ENCODE data around the gene PTCD3.

PTCD3 gene

DNA sequence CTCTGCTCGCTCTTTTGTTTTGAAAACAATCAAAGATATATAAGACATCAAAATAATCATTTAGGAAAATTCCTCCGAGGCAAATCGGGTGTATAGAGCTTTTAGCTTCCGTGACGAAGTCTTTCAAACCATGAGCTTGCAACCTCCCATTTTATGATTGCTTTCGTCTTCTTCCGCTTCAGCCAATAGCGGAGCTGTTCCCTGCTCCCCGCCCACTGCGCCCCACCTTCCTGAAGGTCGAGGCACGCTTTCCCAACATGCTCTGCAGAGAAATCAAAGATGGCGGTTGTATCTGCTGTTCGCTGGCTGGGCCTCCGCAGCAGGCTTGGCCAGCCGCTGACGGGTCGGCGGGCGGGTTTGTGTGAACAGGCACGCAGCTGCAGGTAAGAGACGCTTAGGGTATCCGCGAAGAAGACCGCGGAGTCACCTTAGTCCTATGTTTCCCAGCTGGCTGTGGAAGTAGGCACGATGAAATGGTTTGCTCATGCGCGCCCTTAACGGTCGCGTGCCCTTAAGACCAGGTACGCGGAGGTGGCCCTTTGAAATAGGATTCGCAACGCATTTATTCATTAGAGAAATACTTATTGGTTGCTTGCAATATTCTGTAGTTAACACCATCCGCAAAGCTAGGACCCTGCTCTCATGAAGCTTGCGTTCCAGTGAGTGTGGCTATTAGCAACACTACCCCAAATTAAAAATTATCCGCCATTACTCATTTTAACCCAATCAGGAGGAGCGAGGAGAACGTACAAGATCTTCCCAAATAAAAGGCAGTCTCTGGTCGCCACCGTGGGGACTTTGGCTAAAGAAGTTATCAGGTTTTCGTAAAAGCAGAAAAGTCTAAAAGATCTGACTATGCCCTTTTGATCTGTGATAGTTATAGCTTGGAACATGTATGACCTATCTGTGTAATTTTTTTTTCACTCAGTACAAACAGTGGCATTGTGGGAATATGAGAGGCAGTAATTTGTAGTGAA, at the start of gene PTCD3:
PTCD3 (plus strand) TSS at position 267 of the 977 bp plus-strand sequence; CDS start at position 280, 13 bp downstream.
- peak; percentile 92 for DNase-seq (ENCODE audit: low spot score)

DNA sequence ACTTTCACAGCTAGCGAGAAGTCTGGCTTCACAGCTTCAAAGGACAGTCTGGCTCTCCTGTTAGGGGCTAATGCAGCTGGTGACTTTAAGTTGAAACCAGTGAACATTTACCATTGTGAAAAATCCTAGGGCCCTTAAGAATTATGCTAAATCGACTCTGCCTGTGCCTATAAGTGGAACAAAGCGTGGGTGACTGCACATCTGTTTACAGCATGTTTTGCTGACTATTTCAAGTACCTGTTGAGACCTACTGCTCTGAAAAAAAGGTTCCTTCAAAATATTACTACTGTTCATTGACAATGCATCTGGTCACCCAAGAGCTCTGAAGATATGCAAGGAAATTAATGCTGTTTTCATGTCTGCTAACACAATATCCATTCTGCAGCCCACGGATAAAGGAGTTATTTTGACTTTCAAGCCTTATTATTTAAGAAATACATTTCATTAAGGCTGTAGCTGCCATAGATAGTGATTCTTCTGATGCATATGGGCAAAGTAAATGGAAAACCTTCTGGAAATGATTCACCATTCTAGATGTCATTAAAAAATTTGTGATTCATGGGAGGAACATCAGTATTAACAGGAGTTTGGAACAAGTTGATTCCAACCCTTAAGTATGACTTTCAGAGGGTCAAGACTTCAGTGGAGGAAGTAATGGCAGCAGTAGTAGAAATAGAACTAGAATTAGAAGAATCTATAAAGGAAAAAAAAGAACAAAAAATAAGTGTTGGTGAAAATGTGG, 49.3 kb upstream of the PTCD3 start:
- DNase-seq (ENCODE audit: low spot score): no peak

DNA sequence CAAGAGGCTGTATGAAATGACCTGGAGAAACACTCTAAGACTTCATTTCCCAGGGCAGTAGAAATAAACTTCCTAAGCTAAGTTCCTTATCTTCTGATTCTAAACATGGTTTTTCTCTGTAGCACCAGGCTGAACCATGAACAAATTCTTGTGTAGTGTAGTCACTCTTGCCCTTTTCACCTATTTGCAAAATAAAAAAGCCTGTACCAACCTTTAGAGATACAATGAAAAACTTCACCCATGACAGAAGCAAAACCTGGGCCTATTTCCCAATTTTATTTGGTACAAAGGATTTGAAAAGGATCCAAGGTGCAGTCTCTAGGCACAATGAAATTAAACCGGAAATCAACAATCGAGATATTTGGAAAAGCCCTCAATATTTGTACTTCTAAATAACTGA, 44.0 kb upstream of the PTCD3 start:
- DNase-seq (ENCODE audit: low spot score): no peak

DNA sequence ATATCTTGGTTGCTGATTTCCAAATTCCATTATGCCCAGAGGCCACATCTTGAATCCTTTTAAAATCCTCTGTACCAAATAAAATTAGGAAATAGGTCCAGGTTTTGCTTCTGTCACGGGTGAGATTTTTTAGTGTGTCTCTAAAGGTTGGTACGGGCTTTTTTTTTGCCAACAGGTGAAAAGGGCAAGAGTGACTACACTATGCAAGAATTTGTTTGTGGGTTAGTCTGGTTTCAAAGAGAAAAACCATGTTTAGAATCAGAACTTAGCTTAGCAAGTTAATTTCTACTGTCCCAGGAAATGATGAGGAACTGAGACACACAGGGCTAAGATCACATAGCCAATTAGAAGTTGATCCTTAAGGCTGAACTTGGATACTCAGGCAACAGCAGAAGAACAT, 42.0 kb upstream of the PTCD3 start:
- no peak for DNase-seq (ENCODE audit: low spot score)

DNA sequence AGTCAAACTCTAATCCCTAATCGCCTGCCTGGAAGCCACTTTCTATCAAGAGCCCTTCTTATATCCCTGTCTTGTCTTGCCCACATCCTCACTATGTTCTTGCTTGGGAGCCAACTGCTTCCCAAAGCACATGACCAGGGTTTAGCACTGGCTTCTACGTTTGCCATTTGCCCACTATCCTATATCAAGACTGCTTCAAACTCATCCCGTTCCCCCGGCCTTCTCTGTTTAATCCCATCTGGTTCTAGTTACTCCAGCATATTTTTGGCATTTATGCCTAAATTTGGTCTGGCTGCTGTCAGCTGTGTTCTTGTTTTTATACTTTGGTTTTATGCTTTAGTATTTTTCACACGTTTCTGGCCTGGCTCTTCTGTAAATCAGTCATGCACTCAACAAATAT, 40.5 kb upstream of the PTCD3 start:
- DNase-seq (ENCODE audit: low spot score): no peak

DNA sequence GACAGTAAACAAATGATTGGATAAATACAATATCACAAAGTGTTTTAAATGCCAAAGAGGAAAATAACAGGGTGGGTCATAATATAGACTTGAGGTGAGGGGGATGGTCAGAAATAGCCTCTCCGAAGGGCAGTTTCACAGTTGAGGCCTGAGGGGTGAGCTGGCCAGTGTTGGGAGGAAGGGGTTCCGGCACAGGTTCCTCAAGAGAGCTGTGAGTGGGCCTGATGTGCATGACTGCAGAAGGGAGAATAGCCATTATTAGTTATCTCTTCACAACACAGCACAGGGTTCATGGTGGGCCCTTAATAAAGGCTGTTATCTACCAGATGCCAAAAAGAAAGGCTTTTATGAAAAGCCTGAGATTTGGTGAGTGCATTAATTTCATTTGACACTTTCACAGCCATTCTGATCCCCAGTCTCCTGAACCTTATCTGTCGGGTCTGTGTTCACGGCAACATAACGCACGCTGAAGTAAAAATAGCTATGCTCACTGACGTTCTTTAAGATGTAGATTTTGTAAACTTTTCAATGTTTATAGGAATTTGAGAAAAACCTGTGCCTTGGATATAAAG, 39.9 kb upstream of the PTCD3 start:
- no peak for DNase-seq (ENCODE audit: low spot score)

DNA sequence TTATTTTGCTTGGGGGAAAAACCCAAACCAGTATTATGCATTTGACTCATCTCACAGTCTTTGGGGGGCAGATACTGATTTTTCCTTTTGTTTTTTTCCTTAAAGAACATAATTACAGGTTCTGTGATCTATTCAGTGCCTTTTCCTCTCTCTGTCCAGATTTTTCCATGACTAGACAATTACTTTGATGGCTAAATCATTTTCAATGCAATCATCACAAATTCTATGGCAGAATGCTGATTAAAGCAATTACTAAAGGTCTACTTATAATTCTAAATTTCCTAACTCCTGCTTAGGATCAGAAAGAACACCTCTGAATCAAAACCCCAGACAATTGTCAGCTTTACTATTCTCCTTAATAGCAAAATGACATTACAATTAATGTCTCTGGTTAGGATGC, 39.1 kb upstream of the PTCD3 start:
- DNase-seq (ENCODE audit: low spot score): no peak

DNA sequence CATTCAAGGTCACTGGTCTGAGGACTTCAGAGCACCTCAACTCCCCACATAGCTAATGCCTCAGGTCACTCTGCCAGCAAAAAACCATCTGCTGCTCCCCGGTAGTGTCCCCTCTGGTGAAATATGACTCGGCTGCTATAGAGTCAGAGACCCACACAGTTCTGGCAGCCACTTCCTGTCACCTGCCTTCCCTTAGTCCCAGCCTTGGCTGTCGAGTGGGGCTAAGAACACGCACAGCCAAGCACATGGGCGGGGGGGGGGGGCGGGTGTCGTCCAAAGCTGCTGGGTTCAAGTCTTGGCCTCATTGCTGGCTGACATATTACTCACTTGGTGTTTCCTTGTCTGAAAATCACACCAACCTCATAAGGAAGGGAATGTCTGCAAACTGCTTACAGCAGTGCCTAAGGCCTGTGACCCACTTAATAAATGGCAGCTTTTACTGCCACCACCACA, 37.9 kb upstream of the PTCD3 start:
- no peak for DNase-seq (ENCODE audit: low spot score)

DNA sequence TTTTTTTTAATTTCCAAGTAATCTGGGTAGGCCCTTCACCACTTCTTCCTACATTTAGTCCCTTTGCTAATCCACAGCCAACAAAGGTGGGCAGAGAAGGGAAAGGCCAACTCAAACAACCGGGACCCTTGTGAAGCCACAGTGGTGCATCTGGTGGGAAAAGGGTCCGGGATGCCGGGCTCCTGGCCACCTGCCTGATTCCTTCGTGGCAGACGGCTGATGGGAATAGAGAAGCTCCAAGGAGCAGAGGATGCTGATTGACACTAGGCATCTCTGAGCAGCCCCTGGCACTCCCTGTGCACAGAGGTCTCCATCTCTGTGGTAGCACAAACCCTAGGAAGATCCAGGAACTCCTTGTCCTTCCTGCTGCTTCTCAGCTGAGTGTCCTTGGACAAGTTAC, 37.4 kb upstream of the PTCD3 start:
- DNase-seq (ENCODE audit: low spot score): no peak

DNA sequence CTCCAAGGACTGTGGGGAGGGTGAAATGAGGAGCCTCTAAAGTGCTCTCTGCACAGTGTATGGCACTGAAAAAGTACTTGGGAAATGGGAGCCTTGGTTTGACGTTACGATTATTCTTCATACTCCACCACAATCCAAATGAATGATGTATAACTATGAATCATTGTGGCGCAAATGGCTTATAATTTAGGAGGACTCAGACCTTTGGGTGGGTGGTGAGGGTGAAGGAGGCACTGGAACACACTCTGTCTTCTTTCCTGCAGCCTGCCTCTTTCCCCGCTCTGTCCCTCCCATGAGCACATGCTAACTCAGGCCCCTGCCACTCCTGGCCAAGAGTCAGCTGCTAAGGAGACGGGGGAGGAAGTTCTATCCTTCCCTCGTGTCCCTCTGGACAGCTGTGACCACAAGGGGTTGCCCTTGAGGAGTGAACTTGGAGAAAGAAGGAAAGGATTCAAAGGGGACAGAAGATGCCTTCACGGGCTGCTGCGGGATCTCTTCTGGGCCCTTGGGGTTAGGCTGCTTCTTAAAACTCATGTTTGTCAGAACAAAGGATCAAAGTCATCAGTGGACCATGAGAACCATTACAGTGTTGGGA, 36.8 kb upstream of the PTCD3 start:
- DNase-seq (ENCODE audit: low spot score): no peak

DNA sequence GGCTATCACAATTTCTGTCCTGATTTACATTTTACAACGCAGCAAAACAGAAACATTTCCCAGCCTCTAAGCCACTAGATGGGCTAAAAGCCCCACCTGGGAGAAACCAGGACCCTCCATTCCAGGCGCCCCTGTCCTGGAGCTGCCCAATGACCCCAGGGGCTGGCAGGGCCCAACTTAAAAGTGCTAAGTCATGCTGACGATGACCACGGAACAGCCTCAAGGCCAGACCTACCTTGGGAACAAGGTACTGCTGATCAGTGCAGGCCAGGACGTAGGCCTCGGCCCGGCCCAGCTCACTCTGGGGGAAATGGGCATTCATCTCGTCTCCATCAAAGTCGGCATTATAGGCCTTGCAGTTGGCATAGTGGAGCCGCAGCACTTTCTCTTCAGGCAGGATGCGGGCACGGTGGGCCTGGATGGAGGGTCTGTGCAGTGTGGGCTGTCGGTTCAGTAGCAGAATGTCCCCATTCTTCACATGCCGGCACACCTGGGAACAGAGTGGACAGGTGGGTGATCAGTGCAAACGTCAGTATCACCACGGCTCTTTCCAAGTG, 36.2 kb upstream of the PTCD3 start:
- no peak for DNase-seq (ENCODE audit: low spot score)

DNA sequence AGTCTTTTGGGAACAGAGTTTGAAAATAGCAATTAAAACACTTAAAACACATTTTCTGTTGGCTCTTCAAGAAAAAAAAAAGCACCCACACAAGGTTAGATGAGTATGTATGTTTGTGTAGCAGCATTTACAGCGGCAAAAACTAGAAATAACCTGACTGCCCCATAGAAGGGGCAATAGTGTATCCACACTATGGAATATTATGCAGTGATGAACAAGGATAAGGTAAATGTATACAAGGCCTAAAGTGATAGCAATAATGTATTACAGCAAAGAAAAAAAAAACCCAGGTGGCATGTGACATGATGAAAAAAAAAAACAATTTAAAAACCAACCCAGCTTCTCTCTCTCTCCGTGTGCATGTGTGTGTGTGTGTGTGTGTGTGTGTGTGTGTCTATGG, 35.2 kb upstream of the PTCD3 start:
- no peak for DNase-seq (ENCODE audit: low spot score)

DNA sequence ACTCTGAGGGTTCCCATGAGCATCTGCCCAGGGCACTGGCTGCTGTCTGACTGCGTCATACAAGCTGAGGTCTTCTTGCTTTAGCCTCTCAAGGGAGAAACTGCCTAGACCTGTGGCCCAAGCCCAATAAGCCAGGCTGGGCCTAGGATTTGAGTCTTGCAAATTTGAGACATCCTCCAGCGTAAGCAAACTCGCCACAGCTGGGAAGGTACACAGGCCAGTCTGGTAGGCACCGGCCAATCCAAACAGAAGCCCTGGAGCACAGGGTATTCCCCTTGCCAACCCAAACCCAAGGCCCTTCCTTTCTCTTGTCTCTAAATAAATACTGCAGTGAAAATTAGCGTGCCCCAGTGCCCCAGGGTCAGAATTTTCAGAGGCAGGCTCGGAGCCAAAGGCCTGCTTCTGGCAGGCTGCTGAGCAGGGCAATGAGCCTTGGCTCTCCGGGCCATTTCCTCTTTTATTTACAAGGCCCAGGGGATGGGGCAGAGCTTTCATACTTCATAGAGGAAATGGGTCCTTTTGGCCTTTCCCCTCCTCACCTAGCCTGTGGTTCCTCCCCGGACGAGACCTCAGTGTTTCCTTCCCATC, 33.7 kb upstream of the PTCD3 start:
- peak; percentile 80 for DNase-seq (ENCODE audit: low spot score)

DNA sequence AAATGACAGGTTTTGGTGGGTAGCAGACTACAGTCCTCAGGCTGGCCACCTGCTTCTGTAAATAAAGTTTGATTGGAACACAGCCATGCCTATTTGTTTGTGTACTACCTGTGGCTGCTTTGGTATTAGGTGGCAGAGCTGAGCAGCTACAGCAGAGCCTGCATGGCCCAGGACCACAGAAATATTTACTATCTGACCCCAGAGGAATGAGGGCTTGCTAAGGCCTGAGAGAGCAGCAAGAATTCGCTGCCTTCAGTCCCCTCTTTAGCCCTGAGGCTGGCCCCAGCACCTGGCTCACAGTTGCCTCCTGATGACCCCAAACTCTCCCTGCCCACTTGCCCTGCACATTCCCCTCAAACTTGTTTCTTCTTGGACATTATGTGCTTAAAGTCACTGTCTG, 32.8 kb upstream of the PTCD3 start:
- no peak for DNase-seq (ENCODE audit: low spot score)

DNA sequence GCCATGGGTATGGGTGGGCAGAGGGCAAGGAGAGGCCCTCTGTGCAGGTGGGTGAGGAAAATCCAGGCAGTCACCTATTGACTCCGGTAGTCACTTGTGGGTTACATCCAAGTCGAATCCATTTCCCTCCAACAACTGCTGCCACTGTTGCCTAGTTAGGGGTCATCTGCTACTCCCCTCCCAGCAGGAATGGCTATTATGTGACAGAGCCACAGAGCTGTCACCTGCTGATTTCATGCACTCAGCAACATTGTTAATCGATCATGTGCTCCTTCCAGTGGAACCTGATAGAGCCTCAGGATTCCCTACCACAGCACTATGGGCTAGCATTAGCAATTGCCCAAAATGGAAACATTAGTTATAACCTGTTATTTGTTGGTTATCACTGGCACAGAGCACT, 31.8 kb upstream of the PTCD3 start:
- no peak for DNase-seq (ENCODE audit: low spot score)

DNA sequence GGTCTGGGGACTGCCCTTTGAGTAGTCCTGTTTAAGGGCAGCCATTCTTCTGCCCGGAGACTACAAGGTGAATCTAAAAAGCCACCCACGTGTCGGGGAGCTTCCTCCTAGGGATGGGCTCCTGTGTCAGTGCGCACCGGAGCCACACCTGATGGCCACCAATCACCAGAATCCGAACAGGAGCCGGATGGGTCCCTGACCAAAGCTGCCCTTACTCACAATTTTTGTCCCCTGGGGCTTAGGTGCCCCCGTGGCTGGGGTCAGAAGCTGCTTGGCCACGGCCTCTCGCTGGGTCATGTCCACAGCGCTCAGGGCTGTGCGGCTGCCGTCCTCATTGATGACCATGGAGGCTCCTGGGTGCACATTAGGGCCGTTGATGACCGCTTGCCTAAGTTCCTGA, 31.2 kb upstream of the PTCD3 start:
- no peak for DNase-seq (ENCODE audit: low spot score)

DNA sequence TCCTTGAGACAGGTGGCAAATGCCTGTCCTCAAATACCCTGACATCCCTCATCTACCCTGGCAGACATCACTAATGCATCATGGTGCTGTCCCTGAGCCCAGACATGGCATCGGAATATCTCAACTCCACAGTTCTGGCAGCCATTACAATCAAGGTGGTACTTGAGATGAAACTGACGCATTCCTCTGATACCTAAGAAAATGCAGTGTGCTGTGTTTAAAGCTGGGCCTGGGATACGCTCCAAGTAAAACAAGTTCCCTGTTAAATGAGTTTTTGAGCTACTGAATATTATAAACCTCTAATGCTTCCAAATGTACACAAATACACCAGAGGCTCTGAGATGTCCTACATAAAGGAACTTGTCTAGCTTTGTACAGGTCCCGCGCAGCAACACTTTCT, 30.1 kb upstream of the PTCD3 start:
- DNase-seq (ENCODE audit: low spot score): no peak

DNA sequence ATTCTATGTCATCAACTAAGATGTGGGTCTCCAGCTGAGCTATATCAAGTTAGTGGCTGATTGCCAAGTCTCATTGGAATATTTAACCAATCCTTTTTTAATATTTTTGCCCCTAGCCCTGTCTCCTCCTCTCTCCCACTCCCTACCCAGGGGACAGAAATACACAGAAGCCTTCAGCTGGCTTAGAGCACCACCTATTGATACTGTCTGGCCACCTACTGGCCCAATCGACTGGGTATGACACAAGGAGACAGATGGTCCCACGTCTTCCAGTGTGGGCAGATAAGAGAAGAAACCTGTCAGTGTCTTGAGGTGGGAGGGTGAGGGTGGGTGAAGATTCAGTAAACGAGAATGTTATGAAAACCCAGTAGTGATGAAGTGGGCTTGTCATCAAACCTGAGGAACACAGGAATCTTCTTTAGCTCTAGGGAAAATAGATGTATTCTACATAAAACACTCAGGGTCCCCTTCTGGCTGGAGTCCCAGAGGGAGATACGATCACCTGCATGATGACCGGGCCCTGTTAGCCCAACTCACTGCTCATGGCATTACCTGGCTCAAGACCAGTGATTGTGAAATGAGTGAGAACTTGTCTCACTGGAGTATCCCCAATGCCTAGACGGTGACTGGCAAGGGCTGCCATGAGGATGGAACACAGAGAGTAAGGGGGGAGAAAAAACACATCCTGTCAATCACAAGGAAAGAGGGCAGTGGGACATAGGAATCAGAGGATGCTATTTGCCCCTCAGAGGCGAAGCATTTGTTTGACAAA, 27.1 kb upstream of the PTCD3 start:
- no peak for DNase-seq (ENCODE audit: low spot score)

DNA sequence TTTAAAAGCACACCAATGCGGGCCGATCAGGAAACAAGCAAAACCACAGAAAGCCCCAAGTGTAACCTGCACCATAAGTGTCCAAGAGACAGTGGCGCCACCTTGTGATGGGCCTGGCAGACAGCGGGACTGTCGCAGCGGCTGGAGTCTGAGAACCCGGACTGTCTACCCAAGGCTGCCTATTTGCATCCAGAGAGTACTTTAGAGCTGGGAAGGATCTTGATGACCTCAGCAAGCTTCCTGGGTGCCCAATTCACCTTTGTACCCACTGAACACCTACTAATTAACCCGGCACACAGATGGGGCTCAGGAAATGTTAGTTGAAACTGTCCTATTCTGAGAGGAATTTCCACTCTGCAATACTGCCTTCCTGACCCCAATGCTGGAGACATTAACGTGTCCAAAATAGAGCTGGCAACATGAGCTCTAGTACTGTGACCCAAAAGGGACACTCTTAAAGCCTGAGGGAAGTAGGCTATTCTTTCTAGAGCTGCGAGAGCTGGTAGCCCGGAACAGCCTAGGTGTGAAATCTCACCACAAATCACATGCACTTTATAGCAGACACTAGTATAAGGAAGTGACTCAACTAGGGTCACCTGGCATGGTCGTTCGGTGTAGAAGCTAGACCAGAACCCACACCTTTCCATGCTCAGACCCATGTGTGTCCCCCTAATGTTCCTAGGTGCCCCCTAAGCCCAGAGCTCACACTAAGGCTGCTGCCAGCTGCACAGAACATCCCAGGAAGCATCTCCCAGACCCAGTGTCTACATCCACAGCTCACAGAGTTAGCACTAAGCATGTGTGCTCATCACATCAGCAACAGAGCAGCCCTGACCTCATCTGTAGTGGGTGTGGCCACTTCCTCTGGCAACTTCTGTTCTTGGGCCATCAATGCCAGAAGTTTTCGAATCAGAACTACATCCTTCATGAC, 25.8 kb upstream of the PTCD3 start:
- DNase-seq (ENCODE audit: low spot score): peak; percentile 70

DNA sequence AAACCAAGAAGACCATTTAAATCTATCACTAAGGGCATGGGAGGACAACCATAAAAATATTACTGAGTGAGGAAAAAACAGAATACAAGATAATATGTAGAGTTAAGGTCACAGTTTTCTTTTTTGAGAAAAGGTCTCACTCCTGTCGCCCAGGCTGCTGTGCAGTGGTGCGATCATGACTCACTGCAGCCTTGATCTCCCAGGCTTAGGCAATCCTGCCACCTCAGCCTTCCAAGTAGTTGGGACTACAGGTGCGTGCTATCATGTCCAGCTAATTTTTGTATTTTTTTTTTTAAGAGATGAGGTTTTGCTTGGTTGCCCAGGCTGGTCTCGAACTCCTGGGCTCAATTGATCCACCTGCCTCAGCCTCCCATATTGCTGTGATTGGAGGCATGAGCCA, 24.3 kb upstream of the PTCD3 start:
- DNase-seq (ENCODE audit: low spot score): no peak

All from germinal center (tissue), 1 donor.